Calu3 (cell line): ENCODE measurements around the gene PABPC1L2A. TPM values are rescaled to one million over a fixed set of nuclear protein-coding genes. Genes with fewer than 3 reads are reported as not detected.

Source experiments
- BruUV-seq: library from RNA; stranded (reverse); fragments of 400-500 nt; replicated peaks from 2 replicates; lab custom pipeline; 2021; lab: Mats Ljungman, UMichigan
- CTCF ChIA-PET: fragments of 300-600 bp; sonication (Branson Sonifier 250); formaldehyde crosslinking; loops from one replicate; lab custom pipeline; 2022; ENCODE audit warnings: antibody characterized with exemption; lab: Charles Lee
- DNase-seq: peaks from one replicate; pipeline ENCODE4 v3.0.0; 2022
- H3K27ac Mint-ChIP-seq: one replicate; pipeline ENCODE4 v1.8.0; 2022; ENCODE audit warnings: mixed read lengths; ENCODE audit not compliant: unreplicated experiment
- H3K27me3 Mint-ChIP-seq: one replicate; pipeline ENCODE4 v1.8.0; 2022; ENCODE audit warnings: mixed read lengths; ENCODE audit not compliant: unreplicated experiment
- H3K36me3 Mint-ChIP-seq: one replicate; pipeline ENCODE4 v1.8.0; 2022; ENCODE audit warnings: mild to moderate bottlenecking, moderate library complexity, mixed read lengths; ENCODE audit not compliant: insufficient read depth, unreplicated experiment
- H3K4me1 Mint-ChIP-seq: one replicate; pipeline ENCODE4 v1.8.0; 2022; ENCODE audit warnings: mild to moderate bottlenecking, low read depth, mixed read lengths; ENCODE audit not compliant: unreplicated experiment
- H3K4me3 Mint-ChIP-seq: one replicate; pipeline ENCODE4 v1.8.0; 2022; ENCODE audit warnings: mild to moderate bottlenecking, low read depth, moderate library complexity, mixed read lengths; ENCODE audit not compliant: unreplicated experiment
- H3K9me3 Mint-ChIP-seq: one replicate; pipeline ENCODE4 v1.8.0; 2022; ENCODE audit warnings: low read depth, mixed read lengths; ENCODE audit not compliant: unreplicated experiment
- intact Hi-C: fragments of 100-400 bp; cut with micrococcal nuclease; formaldehyde crosslinking; loops from one replicate; pipeline ENCODE4 v1.10.0; 2022; ENCODE audit not compliant: unreplicated experiment
- total RNA-seq: library from RNA; stranded (reverse); gene quantifications from 2 replicates; pipeline ENCODE4 v1.2.3, GENCODE V29; 2022
- TF ChIP-seq, protein P1 (sequence below): fragments of 200-600 bp; IDR thresholded peaks from one replicate; pipeline ENCODE4 v1.8.0; 2022; ENCODE audit warnings: antibody characterized with exemption; ENCODE audit not compliant: unreplicated experiment

PABPC1L2A gene
- total RNA-seq, 1 experiment from 2014 or later: not detected

GRCh38 chrX:73028876-73029275 is 50.4 kb downstream of the PABPC1L2A start:
- CTCF ChIA-PET: no interaction called here
- no peaks in the 10 kb centered on the region for H3K4me1 Mint-ChIP-seq
- no TSS peak for BruUV-seq
- intact Hi-C loops: no loop called here
- no peak overlapping the region for H3K4me3 Mint-ChIP-seq
- TF ChIP-seq, protein P1, sequence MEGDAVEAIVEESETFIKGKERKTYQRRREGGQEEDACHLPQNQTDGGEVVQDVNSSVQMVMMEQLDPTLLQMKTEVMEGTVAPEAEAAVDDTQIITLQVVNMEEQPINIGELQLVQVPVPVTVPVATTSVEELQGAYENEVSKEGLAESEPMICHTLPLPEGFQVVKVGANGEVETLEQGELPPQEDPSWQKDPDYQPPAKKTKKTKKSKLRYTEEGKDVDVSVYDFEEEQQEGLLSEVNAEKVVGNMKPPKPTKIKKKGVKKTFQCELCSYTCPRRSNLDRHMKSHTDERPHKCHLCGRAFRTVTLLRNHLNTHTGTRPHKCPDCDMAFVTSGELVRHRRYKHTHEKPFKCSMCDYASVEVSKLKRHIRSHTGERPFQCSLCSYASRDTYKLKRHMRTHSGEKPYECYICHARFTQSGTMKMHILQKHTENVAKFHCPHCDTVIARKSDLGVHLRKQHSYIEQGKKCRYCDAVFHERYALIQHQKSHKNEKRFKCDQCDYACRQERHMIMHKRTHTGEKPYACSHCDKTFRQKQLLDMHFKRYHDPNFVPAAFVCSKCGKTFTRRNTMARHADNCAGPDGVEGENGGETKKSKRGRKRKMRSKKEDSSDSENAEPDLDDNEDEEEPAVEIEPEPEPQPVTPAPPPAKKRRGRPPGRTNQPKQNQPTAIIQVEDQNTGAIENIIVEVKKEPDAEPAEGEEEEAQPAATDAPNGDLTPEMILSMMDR: no peak
- H3K27me3 Mint-ChIP-seq: no peaks in the 10 kb centered on the region
- no peak for DNase-seq
- H3K36me3 Mint-ChIP-seq: no peaks in the 10 kb centered on the region
- H3K27ac Mint-ChIP-seq: no peak overlapping the region
- H3K9me3 Mint-ChIP-seq: peaks cover 4% of the 10 kb centered on the region

Other genes starting within 250 kb of the PABPC1L2A start
- not detected in 2 replicates for gene FAM236C, start 166.9 kb downstream of the PABPC1L2A start, total RNA-seq
- gene FAM236A, start 141.3 kb downstream of the PABPC1L2A start, total RNA-seq: not detected in 2 replicates
- gene DMRTC1, start 135.7 kb downstream of the PABPC1L2A start, total RNA-seq: not detected in 2 replicates
- gene PABPC1L2B, start 76.6 kb downstream of the PABPC1L2A start, total RNA-seq: not detected in 2 replicates
- gene NAP1L2, start 135.3 kb upstream of the PABPC1L2A start, total RNA-seq: not detected in 2 replicates